ENCODE measurements around the gene SH3GL3. TPM values are rescaled to one million over a fixed set of nuclear protein-coding genes. Genes with fewer than 3 reads are reported as not detected.

SH3GL3 gene
- polyA plus RNA-seq, 1 of the 3 experiments (the other 2 are of a cell fraction) = not detected

DNA sequence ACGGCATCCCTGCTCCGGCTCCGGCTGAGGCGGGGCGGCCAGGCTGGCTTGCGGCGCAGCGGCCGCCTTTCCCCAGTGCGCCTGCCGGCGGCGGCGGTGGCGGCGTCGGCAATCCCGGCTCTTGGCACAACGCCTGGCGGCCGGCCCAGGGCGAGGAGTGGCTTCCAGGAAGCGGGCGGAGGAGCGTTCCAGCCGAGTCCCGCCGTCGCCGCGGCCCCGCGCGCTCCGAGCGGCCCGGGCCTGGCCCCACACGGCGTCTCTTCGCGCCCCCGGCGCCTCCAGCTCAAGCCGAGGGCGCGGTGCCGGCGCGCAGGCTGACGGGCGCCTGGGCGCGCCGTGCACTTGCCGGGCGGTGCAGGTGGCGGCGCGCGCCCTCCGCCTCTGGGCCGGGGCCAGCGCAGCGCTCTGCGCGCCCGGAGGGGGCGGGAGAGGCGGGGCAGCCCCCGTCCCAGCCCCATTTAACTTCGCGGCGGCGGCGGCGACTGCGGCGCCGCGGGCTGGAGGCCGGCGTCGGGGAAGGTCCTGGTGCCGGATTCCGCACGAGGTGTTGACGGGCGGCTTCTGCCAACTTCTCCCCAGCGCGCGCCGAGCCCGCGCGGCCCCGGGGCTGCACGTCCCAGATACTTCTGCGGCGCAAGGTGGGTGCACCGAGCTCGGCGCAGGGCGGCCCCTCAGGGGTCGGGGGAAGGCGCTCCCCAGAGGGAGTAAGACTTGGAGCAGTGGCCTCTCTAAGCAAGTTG, 206.7 kb downstream of the SH3GL3 start, which contains the start of gene ADAMTSL3 (continued):
- TF ChIP-seq EZH2phosphoT487 (IDR thresholded peaks at IDR 0.05; ENCODE audit: borderline replicate concordance, low read depth) (no peak), TCF12 (IDR thresholded peaks at IDR 0.05) (no peak), GABPA (IDR thresholded peaks at IDR 0.05; ENCODE audit: low read depth) (no peak), FOSL2 (IDR thresholded peaks at IDR 0.05; ENCODE audit: borderline replicate concordance, low read depth) (no peak)
- TF ChIP-seq, protein P1, sequence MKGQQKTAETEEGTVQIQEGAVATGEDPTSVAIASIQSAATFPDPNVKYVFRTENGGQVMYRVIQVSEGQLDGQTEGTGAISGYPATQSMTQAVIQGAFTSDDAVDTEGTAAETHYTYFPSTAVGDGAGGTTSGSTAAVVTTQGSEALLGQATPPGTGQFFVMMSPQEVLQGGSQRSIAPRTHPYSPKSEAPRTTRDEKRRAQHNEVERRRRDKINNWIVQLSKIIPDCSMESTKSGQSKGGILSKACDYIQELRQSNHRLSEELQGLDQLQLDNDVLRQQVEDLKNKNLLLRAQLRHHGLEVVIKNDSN (IDR thresholded peaks at IDR 0.05; ENCODE audit: borderline replicate concordance, low read depth) = no peak

DNA sequence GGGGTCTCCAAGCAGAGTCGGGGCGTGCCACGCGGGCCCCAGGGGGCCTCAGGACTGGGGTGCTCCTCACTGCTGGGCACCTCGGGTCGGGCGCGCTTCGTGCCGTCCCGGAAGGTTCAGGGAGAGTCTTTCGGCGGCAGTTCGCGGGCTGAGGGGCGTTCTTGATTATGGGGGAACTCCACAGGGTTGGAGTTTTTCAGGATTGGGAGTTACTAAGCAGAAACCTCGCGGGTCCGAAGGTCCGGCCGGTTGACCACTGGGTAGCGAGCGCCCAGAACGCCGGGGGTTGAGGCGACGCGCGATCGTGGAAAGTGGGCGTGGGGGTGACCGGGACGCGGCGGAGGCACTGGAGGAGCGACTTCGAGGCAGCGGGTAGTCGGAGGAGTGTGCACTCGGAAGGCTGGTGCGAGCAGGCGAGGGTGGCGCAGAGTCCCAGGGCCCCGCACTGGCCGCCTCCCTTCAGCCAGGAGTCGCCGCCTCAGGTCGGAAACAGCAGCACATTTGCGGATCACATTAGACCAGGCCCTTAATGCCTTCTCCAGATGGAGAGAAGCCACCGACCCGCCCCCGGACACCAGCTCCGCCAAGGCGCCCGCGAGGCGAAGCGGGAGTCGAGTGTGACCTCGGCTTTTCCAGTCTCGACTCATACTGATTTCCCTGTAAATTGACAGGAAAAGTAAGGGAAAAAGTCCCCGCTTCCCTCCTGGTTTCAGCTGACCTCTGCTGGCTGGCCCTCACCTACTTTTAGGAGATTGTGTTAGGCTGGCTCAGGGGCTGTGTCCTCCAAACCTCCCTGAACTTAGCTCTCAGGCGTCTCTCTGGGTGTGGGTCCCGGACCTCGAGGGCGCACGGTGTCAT, 207.5 kb downstream of the SH3GL3 start:
- Histone ChIP-seq H3K9ac (no peak overlapping the region), H3K27ac (ENCODE audit: low read depth in 2 of 2, low read length in 1 of 2) (no peak overlapping the region), H3K36me3 (replicated peaks in 1 of 2; ENCODE audit: control insufficient read depth in 1 of 2, insufficient read depth in 2 of 2, low read length in 1 of 2) (no peaks in the 10 kb centered on the region), H3K79me2 (ENCODE audit: insufficient read depth) (no peaks in the 10 kb centered on the region), H4K20me1 (ENCODE audit: insufficient read depth) (no peaks in the 10 kb centered on the region), H3K4me2 (no peak overlapping the region), H3K9me2 (no peaks in the 10 kb centered on the region), H3K4me3 (ENCODE audit: low read depth in 2 of 2, low read length in 1 of 2) (no peak overlapping the region), H3K9me3 (no peaks in the 10 kb centered on the region), H2AFZ (ENCODE audit: low read depth) (no peak overlapping the region), H3F3A (replicated peaks; ENCODE audit: insufficient read depth) (no peaks in the 10 kb centered on the region), H3K4me1 (ENCODE audit: control insufficient read depth in 1 of 2, insufficient read depth in 2 of 2, low read depth in 1 of 2, low read length in 1 of 2) (no peaks in the 10 kb centered on the region), H3K27me3 (ENCODE audit: insufficient read depth) (peaks cover 40% of the 10 kb centered on the region; the same call in 1 of the 2 replicates)
- TF ChIP-seq SMC3 (IDR thresholded peaks at IDR 0.05; ENCODE audit: low read depth, low read length) (no peak), MEF2A (IDR thresholded peaks at IDR 0.05; ENCODE audit: borderline replicate concordance, low read depth) (no peak)
- TF ChIP-seq, protein P2, sequence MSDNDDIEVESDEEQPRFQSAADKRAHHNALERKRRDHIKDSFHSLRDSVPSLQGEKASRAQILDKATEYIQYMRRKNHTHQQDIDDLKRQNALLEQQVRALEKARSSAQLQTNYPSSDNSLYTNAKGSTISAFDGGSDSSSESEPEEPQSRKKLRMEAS (IDR thresholded peaks at IDR 0.05; ENCODE audit: low read depth) = no peak
- TF ChIP-seq, protein P3, sequence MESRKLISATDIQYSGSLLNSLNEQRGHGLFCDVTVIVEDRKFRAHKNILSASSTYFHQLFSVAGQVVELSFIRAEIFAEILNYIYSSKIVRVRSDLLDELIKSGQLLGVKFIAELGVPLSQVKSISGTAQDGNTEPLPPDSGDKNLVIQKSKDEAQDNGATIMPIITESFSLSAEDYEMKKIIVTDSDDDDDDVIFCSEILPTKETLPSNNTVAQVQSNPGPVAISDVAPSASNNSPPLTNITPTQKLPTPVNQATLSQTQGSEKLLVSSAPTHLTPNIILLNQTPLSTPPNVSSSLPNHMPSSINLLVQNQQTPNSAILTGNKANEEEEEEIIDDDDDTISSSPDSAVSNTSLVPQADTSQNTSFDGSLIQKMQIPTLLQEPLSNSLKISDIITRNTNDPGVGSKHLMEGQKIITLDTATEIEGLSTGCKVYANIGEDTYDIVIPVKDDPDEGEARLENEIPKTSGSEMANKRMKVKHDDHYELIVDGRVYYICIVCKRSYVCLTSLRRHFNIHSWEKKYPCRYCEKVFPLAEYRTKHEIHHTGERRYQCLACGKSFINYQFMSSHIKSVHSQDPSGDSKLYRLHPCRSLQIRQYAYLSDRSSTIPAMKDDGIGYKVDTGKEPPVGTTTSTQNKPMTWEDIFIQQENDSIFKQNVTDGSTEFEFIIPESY (IDR thresholded peaks at IDR 0.05; ENCODE audit: borderline replicate concordance, low read depth) = no peak
- WGBS (ENCODE audit: low lambda C conversion rate) = 13% methylated on average over 45 of the region's 67 CpGs
- CTCF ChIA-PET = no interaction called here
- no peak for DNase-seq
- POLR2A ChIA-PET = no interaction called here

DNA sequence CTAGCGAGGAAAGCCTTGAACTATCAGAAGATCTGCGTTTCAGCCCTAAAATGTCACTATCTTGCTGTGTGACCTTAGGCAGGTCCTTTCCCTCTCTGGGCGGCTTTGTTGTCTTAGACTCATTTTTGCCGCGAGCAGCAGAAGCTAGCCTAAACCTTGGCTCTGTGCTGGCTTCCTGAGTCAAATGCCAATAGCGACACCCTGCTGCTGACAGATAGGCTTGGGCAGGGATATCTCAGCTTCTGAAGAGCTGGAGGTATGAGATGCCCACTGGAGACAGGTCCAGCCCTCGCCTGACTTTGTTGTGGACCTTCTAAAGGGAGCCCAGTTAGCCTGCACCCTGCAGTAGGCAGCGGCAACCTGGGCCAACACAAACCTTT, 208.1 kb downstream of the SH3GL3 start:
- no peak overlapping the region for H3K4me3 ChIP-seq (ENCODE audit: low read depth in 2 of 2, low read length in 1 of 2)
- no peaks in the 10 kb centered on the region for H3K4me1 ChIP-seq (ENCODE audit: control insufficient read depth in 1 of 2, insufficient read depth in 2 of 2, low read depth in 1 of 2, low read length in 1 of 2)
- 54% methylated on average over 8 of the region's 8 CpGs for WGBS (ENCODE audit: low lambda C conversion rate)
- H3F3A ChIP-seq (replicated peaks; ENCODE audit: insufficient read depth) = no peaks in the 10 kb centered on the region
- TF ChIP-seq, protein P4, sequence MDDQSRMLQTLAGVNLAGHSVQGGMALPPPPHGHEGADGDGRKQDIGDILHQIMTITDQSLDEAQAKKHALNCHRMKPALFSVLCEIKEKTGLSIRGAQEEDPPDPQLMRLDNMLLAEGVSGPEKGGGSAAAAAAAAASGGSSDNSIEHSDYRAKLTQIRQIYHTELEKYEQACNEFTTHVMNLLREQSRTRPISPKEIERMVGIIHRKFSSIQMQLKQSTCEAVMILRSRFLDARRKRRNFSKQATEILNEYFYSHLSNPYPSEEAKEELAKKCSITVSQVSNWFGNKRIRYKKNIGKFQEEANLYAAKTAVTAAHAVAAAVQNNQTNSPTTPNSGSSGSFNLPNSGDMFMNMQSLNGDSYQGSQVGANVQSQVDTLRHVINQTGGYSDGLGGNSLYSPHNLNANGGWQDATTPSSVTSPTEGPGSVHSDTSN (IDR thresholded peaks at IDR 0.05) = no peak
- TF ChIP-seq CHD2 (IDR thresholded peaks at IDR 0.05; ENCODE audit: low read length, partially characterized antibody) (no peak), MEF2A (IDR thresholded peaks at IDR 0.05; ENCODE audit: borderline replicate concordance, low read depth) (no peak), SIN3A (IDR thresholded peaks at IDR 0.05; ENCODE audit: borderline replicate concordance, low read depth, low read length) (no peak), FOSL2 (IDR thresholded peaks at IDR 0.05; ENCODE audit: borderline replicate concordance, low read depth) (no peak), TAF1 (IDR thresholded peaks at IDR 0.05; ENCODE audit: borderline replicate concordance, low read depth, low read length) (no peak), FOXM1 (IDR thresholded peaks at IDR 0.05; ENCODE audit: low read depth) (no peak)
- TF ChIP-seq, protein P5, sequence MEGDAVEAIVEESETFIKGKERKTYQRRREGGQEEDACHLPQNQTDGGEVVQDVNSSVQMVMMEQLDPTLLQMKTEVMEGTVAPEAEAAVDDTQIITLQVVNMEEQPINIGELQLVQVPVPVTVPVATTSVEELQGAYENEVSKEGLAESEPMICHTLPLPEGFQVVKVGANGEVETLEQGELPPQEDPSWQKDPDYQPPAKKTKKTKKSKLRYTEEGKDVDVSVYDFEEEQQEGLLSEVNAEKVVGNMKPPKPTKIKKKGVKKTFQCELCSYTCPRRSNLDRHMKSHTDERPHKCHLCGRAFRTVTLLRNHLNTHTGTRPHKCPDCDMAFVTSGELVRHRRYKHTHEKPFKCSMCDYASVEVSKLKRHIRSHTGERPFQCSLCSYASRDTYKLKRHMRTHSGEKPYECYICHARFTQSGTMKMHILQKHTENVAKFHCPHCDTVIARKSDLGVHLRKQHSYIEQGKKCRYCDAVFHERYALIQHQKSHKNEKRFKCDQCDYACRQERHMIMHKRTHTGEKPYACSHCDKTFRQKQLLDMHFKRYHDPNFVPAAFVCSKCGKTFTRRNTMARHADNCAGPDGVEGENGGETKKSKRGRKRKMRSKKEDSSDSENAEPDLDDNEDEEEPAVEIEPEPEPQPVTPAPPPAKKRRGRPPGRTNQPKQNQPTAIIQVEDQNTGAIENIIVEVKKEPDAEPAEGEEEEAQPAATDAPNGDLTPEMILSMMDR (IDR thresholded peaks at IDR 0.05) = no peak
- TF ChIP-seq, protein P2 (IDR thresholded peaks at IDR 0.05; ENCODE audit: low read depth) = no peak
- H4K20me1 ChIP-seq (ENCODE audit: insufficient read depth) = no peaks in the 10 kb centered on the region
- no peak overlapping the region for H3K4me2 ChIP-seq
- no peaks in the 10 kb centered on the region for H3K9me2 ChIP-seq
- no peaks in the 10 kb centered on the region for H3K36me3 ChIP-seq (replicated peaks in 1 of 2; ENCODE audit: control insufficient read depth in 1 of 2, insufficient read depth in 2 of 2, low read length in 1 of 2)
- H3K9me3 ChIP-seq = no peaks in the 10 kb centered on the region
- no peak overlapping the region for H3K9ac ChIP-seq
- ChIA-PET CTCF (interaction anchor here (1.2 kb wide), 1 partner anchor 10 kb away, joined by 3 read pairs; no protein-coding TSS in a partner anchor), POLR2A (no interaction called here)
- H3K79me2 ChIP-seq (ENCODE audit: insufficient read depth) = no peaks in the 10 kb centered on the region
- H2AFZ ChIP-seq (ENCODE audit: low read depth) = no peak overlapping the region
- no peak overlapping the region for H3K27ac ChIP-seq (ENCODE audit: low read depth in 2 of 2, low read length in 1 of 2)
- H3K27me3 ChIP-seq (ENCODE audit: insufficient read depth) = peaks cover 40% of the 10 kb centered on the region; the same call in 1 of the 2 replicates
- no peak for DNase-seq

Data from SK-N-SH (cell line).